ENCODE data around the gene TFF2. TPM values are rescaled to one million over a fixed set of nuclear protein-coding genes. Genes with fewer than 3 reads are reported as not detected.

Gene TFF2
- polyA plus RNA-seq, 1 of the 3 experiments (the other 2 are of a cell fraction): not detected

- Histone ChIP-seq H3K79me2 (ENCODE audit: insufficient read depth) (no peaks in the 10 kb centered on the region), H3K4me1 (ENCODE audit: control insufficient read depth in 1 of 2, insufficient read depth in 2 of 2, low read depth in 1 of 2, low read length in 1 of 2) (no peaks in the 10 kb centered on the region), H3K27ac (ENCODE audit: low read depth in 2 of 2, low read length in 1 of 2) (no peak overlapping the region), H3K9me2 (no peaks in the 10 kb centered on the region), H3K4me3 (ENCODE audit: low read depth in 2 of 2, low read length in 1 of 2) (no peak overlapping the region), H3K9ac (no peak overlapping the region), H3K9me3 (no peaks in the 10 kb centered on the region), H2AFZ (ENCODE audit: low read depth) (no peak overlapping the region), H4K20me1 (ENCODE audit: insufficient read depth) (no peaks in the 10 kb centered on the region), H3K36me3 (replicated peaks in 1 of 2; ENCODE audit: control insufficient read depth in 1 of 2, insufficient read depth in 2 of 2, low read length in 1 of 2) (no peaks in the 10 kb centered on the region), H3K4me2 (no peak overlapping the region), H3F3A (replicated peaks; ENCODE audit: insufficient read depth) (no peaks in the 10 kb centered on the region), H3K27me3 (ENCODE audit: insufficient read depth) (no peaks in the 10 kb centered on the region)
- WGBS (ENCODE audit: low lambda C conversion rate): 20% methylated on average over 2 of the region's 5 CpGs
- POLR2A ChIA-PET: no interaction called here
- CTCF ChIA-PET: no interaction called here
- DNase-seq: no peak
- no peak for TF ChIP-seq RXRA (IDR thresholded peaks at IDR 0.05; ENCODE audit: borderline replicate concordance, low read depth)
- no peak for TF ChIP-seq EZH2phosphoT487 (IDR thresholded peaks at IDR 0.05; ENCODE audit: borderline replicate concordance, low read depth)
- no peak for TF ChIP-seq GATA2 (CRISPR knock-in tag; IDR thresholded peaks at IDR 0.05)
- TF ChIP-seq POLR2AphosphoS5 (IDR thresholded peaks at IDR 0.05; ENCODE audit: low read depth, low read length): no peak
- no peak for TF ChIP-seq USF2 (IDR thresholded peaks at IDR 0.05; ENCODE audit: borderline replicate concordance, low read depth, low read length)
- no peak for TF ChIP-seq NFIC (IDR thresholded peaks at IDR 0.05; ENCODE audit: borderline replicate concordance)
- no peak for TF ChIP-seq JUND (IDR thresholded peaks at IDR 0.05)
- no peak for TF ChIP-seq RFX5 (IDR thresholded peaks at IDR 0.05; ENCODE audit: low read length)
- TF ChIP-seq FOSL2 (IDR thresholded peaks at IDR 0.05; ENCODE audit: borderline replicate concordance, low read depth): no peak
- TF ChIP-seq REST (IDR thresholded peaks at IDR 0.05; ENCODE audit: low read depth, low read length): no peak
- no peak for TF ChIP-seq SMC3 (IDR thresholded peaks at IDR 0.05; ENCODE audit: low read depth, low read length)
- TF ChIP-seq YY1 (IDR thresholded peaks at IDR 0.05; ENCODE audit: low read depth): no peak
- TF ChIP-seq TCF12 (IDR thresholded peaks at IDR 0.05): no peak
- no peak for TF ChIP-seq EP300 (IDR thresholded peaks at IDR 0.05; ENCODE audit: borderline replicate concordance in 1 of 2, low read depth in 1 of 2, low read length in 1 of 2)
- TF ChIP-seq CTCF (IDR thresholded peaks at IDR 0.05): no peak
- TF ChIP-seq MEF2A (IDR thresholded peaks at IDR 0.05; ENCODE audit: borderline replicate concordance, low read depth): no peak
- TF ChIP-seq GABPA (IDR thresholded peaks at IDR 0.05; ENCODE audit: low read depth): no peak
- no peak for TF ChIP-seq USF1 (IDR thresholded peaks at IDR 0.05; ENCODE audit: borderline replicate concordance, low read depth)
- no peak for TF ChIP-seq PBX3 (IDR thresholded peaks at IDR 0.05)
Measured at GRCh38 chr21:42377951-42378340, 27.2 kb upstream of the TFF2 start.

Data from SK-N-SH (cell line).